Measurements from ENCODE around the gene FRY.
A peak's percentile ranks its signal among the peaks of the same experiment; 100 is the strongest.

Gene FRY

GRCh38 chr13:32300406-32300805, 268.8 kb downstream of the FRY start:
- Mint-ChIP-seq H3K4me1 (no peaks in the 10 kb centered on the region), H3K4me3 (no peak overlapping the region), H3K9me3 (no peaks in the 10 kb centered on the region), H3K27ac (no peak overlapping the region), H3K27me3 (ENCODE audit: low read depth, poor library complexity) (no peaks in the 10 kb centered on the region), H3K36me3 (ENCODE audit: low read depth) (no peaks in the 10 kb centered on the region)
- DNase-seq = no peak
- TF ChIP-seq CTCF (IDR thresholded peaks at IDR 0.05) = no peak

- Mint-ChIP-seq H3K27me3 (ENCODE audit: low read depth, poor library complexity) (no peaks in the 10 kb centered on the region), H3K4me1 (no peaks in the 10 kb centered on the region), H3K9me3 (no peaks in the 10 kb centered on the region), H3K27ac (no peak overlapping the region), H3K4me3 (no peak overlapping the region), H3K36me3 (ENCODE audit: low read depth) (no peaks in the 10 kb centered on the region)
- DNase-seq = no peak
- TF ChIP-seq CTCF (IDR thresholded peaks at IDR 0.05) = no peak
Observed at GRCh38 chr13:32300920-32301319, 269.3 kb downstream of the FRY start.

GRCh38 chr13:32302461-32302860, 270.9 kb downstream of the FRY start:
- H3K27me3 Mint-ChIP-seq (ENCODE audit: low read depth, poor library complexity) = no peaks in the 10 kb centered on the region
- H3K27ac Mint-ChIP-seq = no peak overlapping the region
- no peak for DNase-seq
- no peak for TF ChIP-seq CTCF (IDR thresholded peaks at IDR 0.05)
- H3K4me1 Mint-ChIP-seq = no peaks in the 10 kb centered on the region
- H3K9me3 Mint-ChIP-seq = no peaks in the 10 kb centered on the region
- H3K36me3 Mint-ChIP-seq (ENCODE audit: low read depth) = no peaks in the 10 kb centered on the region
- H3K4me3 Mint-ChIP-seq = no peak overlapping the region

DNA sequence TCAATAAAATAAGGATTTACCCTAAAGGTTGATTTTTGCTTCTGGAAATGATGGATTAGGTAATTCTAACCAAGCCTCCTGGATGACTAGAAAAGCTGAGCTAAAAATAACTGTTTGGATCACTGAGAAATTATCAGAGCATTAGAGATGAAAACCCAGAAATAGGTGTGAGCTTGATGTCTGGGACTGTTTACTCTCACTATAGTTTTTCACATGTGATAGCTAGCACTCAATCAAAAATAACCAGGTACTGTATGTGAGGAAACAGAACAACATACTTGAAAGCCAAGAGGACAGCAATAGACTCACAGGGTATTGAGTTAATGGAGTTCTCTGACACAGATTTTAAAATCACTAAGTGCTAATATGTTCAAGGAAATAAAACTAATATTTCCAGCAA, 274.1 kb downstream of the FRY start:
- no peaks in the 10 kb centered on the region for H3K27me3 Mint-ChIP-seq (ENCODE audit: low read depth, poor library complexity)
- no peak for DNase-seq
- TF ChIP-seq CTCF (IDR thresholded peaks at IDR 0.05) = no peak
- H3K4me1 Mint-ChIP-seq = no peaks in the 10 kb centered on the region
- no peaks in the 10 kb centered on the region for H3K36me3 Mint-ChIP-seq (ENCODE audit: low read depth)
- H3K9me3 Mint-ChIP-seq = no peaks in the 10 kb centered on the region
- no peak overlapping the region for H3K27ac Mint-ChIP-seq
- no peak overlapping the region for H3K4me3 Mint-ChIP-seq

DNA sequence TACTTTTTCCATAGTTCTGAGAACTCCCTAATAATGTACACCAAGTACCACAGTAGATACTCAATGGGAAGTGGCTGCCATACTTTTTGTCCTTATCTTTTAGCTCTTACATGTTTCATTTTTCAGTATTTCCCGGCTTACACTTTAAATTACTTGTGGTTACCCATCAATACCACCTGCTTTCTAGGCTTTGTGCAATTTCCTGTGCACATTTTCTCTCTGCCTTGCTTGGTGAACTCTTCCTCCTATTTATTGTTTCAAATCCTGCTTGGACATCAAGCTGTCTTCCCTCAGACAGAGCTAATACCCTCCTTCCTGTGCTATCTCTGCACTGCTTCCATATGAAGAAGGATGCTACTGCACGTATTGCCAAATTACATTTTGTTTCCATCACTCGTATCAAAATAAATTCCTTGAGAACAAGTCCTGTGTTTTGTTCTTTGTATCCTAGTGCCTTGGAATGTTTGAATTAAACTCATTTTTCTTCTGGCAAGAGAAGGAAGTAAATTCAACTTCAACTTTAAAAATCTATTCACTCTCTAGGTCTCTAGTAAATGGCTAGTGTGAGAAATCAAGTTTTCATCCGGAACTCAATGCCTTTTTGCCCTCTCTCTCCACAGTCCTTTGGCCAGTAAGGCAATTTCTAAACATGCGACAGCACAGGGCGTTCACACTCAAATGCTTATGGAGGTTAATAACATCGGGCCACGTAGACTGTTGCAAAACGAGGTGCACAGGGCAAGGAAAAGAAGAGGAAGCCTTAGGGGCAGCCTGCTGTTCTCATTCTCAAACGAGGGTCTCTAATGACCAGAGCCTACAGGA, 277.9 kb downstream of the FRY start:
- H3K36me3 Mint-ChIP-seq (ENCODE audit: low read depth) = no peaks in the 10 kb centered on the region
- TF ChIP-seq CTCF (IDR thresholded peaks at IDR 0.05) = no peak
- no peak overlapping the region for H3K27ac Mint-ChIP-seq
- H3K4me1 Mint-ChIP-seq = no peaks in the 10 kb centered on the region
- no peak for DNase-seq
- H3K4me3 Mint-ChIP-seq = no peak overlapping the region
- no peaks in the 10 kb centered on the region for H3K9me3 Mint-ChIP-seq
- H3K27me3 Mint-ChIP-seq (ENCODE audit: low read depth, poor library complexity) = peaks cover 2% of the 10 kb centered on the region

GRCh38 chr13:32310134-32310706, 278.6 kb downstream of the FRY start:
- no peak overlapping the region for H3K4me3 Mint-ChIP-seq

More at GRCh38 chr13:32310134-32310706, 278.6 kb downstream of the FRY start:
- Mint-ChIP-seq H3K4me1 (no peaks in the 10 kb centered on the region), H3K9me3 (no peaks in the 10 kb centered on the region), H3K27ac (no peak overlapping the region), H3K36me3 (ENCODE audit: low read depth) (no peaks in the 10 kb centered on the region), H3K27me3 (ENCODE audit: low read depth, poor library complexity) (peaks cover 4% of the 10 kb centered on the region)
- DNase-seq = peak; percentile 20
- TF ChIP-seq CTCF (IDR thresholded peaks at IDR 0.05) = peak; percentile 68

Data from nephron progenitor cell (in vitro differentiated cells).